HCT116 (cell line): ENCODE results near the gene HOTAIR. TPM values are rescaled to one million over a fixed set of nuclear protein-coding genes. Genes with fewer than 3 reads are reported as not detected.

ENCODE experiments used
- ATAC-seq: fragments of 200-7000 bp; cut with Tn5 transposase; 2 replicates; pipeline ENCODE4 v1.9.1; 2020; ENCODE audit warnings: mild to moderate bottlenecking, moderate library complexity
- BruUV-seq: library from RNA; stranded (reverse); fragments of 400-500 nt; replicated peaks from 2 replicates; lab custom pipeline; 2021; lab: Mats Ljungman, UMichigan
- CTCF ChIA-PET: fragments of 300-600 bp; sonication (Branson Sonifier 250); formaldehyde crosslinking; loops from one replicate; lab custom pipeline; 2021; ENCODE audit warnings: antibody characterized with exemption; lab: Charles Lee
- POLR2A ChIA-PET: fragments of 300-600, 350-600 bp; sonication (Branson Sonifier 250); formaldehyde crosslinking; loops from one replicate; lab custom pipeline; 2021; ENCODE audit warnings: antibody characterized with exemption; lab: Charles Lee
- RAD21 ChIA-PET, 2 experiments: fragments of 300-600 bp; sonication (Branson Sonifier 250); formaldehyde crosslinking; loops; one replicate each; lab custom pipeline; 2023; ENCODE audit warnings: low total read pairs in 2 of 2; ENCODE audit not compliant: uncharacterized antibody in 2 of 2, unreplicated experiment in 2 of 2, low non-redundant PET in 1 of 2; lab: Charles Lee
- DNase-seq: peaks from one replicate; pipeline ENCODE4 v3.0.0-alpha.2; 2010; ENCODE audit warnings: low read depth, low spot score
- H2AFZ ChIP-seq: fragments of 200-600 bp; shearing (Covaris generic), sonication (generic); 2 replicates; pipeline ENCODE4 v1.6.1; 2017; ENCODE audit warnings: low read depth, mixed run types, mixed read lengths, antibody characterized with exemption, low read length; ENCODE audit not compliant: poor library complexity, severe bottlenecking
- H3K27ac ChIP-seq: 2 replicates; pipeline ENCODE4 v1.5.1; 2012; ENCODE audit warnings: low read depth, low read length
- H3K27me3 ChIP-seq: fragments of 200-600 bp; sonication (generic); 2 replicates; pipeline ENCODE4 v1.6.1; 2016; ENCODE audit warnings: mixed run types, low read length, mixed read lengths; ENCODE audit not compliant: insufficient read depth
- H3K36me3 ChIP-seq, 2 experiments: fragments of 200-500 bp in 1 of 2; fragments of 200-600 bp in 1 of 2; sonication (Bioruptor generic) in 1 of 2; sonication (generic) in 1 of 2; 2 replicates each; pipeline versions ENCODE4 v1.5.1 to v1.6.1; 2014 to 2016; ENCODE audit warnings: low read length in 2 of 2, inconsistent platforms in 1 of 2, mixed read lengths in 1 of 2, mixed run types in 1 of 2; ENCODE audit not compliant: insufficient read depth in 2 of 2, control insufficient read depth in 1 of 2
- H3K4me1 ChIP-seq, 2 experiments: fragments of 200-600 bp in 1 of 2; sonication (generic) in 1 of 2; 2 replicates each; pipeline versions ENCODE4 v1.5.1 to v1.6.1; 2012 to 2017; ENCODE audit warnings: low read length in 2 of 2, inconsistent platforms in 1 of 2, mild to moderate bottlenecking in 1 of 2, mixed read lengths in 1 of 2, mixed run types in 1 of 2, moderate library complexity in 1 of 2; ENCODE audit not compliant: insufficient read depth in 2 of 2, control insufficient read depth in 1 of 2
- H3K4me2 ChIP-seq: fragments of 200-600 bp; sonication (generic); 2 replicates; pipeline ENCODE4 v1.6.1; 2017; ENCODE audit warnings: mixed run types, low read length, mixed read lengths
- H3K4me3 ChIP-seq, 2 experiments: fragments of 200-600 bp in 1 of 2; sonication (generic) in 1 of 2; replicated peaks in 1 of 2; 2 replicates each; pipeline ENCODE4 v1.5.1; 2011 to 2016; ENCODE audit warnings: low read length in 2 of 2, control low read depth in 1 of 2, low read depth in 1 of 2, mild to moderate bottlenecking in 1 of 2, mixed read lengths in 1 of 2, mixed run types in 1 of 2
- H3K79me2 ChIP-seq: fragments of 200-600 bp; sonication (generic); 2 replicates; pipeline ENCODE4 v1.6.1; 2017; ENCODE audit warnings: mild to moderate bottlenecking, mixed run types, low read length, moderate library complexity, mixed read lengths; ENCODE audit not compliant: insufficient read depth
- H3K9ac ChIP-seq: fragments of 200-600 bp; sonication (generic); 2 replicates; pipeline ENCODE4 v1.6.1; 2016; ENCODE audit warnings: low read length, mixed read lengths
- H3K9me2 ChIP-seq: fragments of 200-600 bp; sonication (generic), shearing (Covaris generic); 2 replicates; pipeline ENCODE4 v1.6.1; 2017; ENCODE audit warnings: mixed run types, mild to moderate bottlenecking, moderate library complexity; ENCODE audit not compliant: insufficient read depth
- H3K9me3 ChIP-seq, 2 experiments: fragments of 200-500 bp in 1 of 2; fragments of 200-600 bp in 1 of 2; sonication (Bioruptor generic) in 1 of 2; sonication (generic) in 1 of 2; 2 replicates each; pipeline ENCODE4 v1.6.1; 2014 to 2017; ENCODE audit warnings: low read length in 2 of 2, mixed read lengths in 2 of 2, inconsistent platforms in 1 of 2, low read depth in 1 of 2, mild to moderate bottlenecking in 1 of 2, mixed run types in 1 of 2, moderate library complexity in 1 of 2; ENCODE audit not compliant: control insufficient read depth in 1 of 2, insufficient read depth in 1 of 2
- H4K20me1 ChIP-seq: fragments of 200-600 bp; sonication (generic), shearing (Covaris generic); 2 replicates; pipeline ENCODE4 v1.6.1; 2017; ENCODE audit warnings: mixed run types, mild to moderate bottlenecking, moderate library complexity; ENCODE audit not compliant: insufficient read depth
- CBX3 ChIP-seq: IDR thresholded peaks from 2 replicates; pipeline ENCODE4 v1.6.1; 2012; ENCODE audit warnings: low read depth
- EGR1 ChIP-seq: IDR thresholded peaks from 2 replicates; pipeline ENCODE4 v1.6.1; 2012; ENCODE audit warnings: low read depth
- ELF1 ChIP-seq: IDR thresholded peaks from 2 replicates; pipeline ENCODE4 v1.6.1; 2012; ENCODE audit warnings: low read depth, borderline replicate concordance
- EZH2 ChIP-seq: fragments of 200-600 bp; sonication (generic); IDR thresholded peaks from 2 replicates; pipeline ENCODE4 v1.6.1; 2017; ENCODE audit warnings: antibody characterized with exemption, mixed run types
- EZH2phosphoT487 ChIP-seq: fragments of 200-600 bp; IDR thresholded peaks from 2 replicates; pipeline ENCODE4 v1.6.1; 2018; ENCODE audit warnings: antibody characterized with exemption, borderline replicate concordance
- FOSL1 ChIP-seq: IDR thresholded peaks from 2 replicates; pipeline ENCODE4 v1.6.1; 2012; ENCODE audit warnings: low read depth
- JUND ChIP-seq: IDR thresholded peaks from 2 replicates; pipeline ENCODE4 v1.6.1; 2012
- SIN3A ChIP-seq: IDR thresholded peaks from 2 replicates; pipeline ENCODE4 v1.6.1; 2012; ENCODE audit warnings: low read depth
- SP1 ChIP-seq: IDR thresholded peaks from 2 replicates; pipeline ENCODE4 v1.6.1; 2012; ENCODE audit warnings: low read depth
- intact Hi-C: fragments of 100-400 bp; cut with micrococcal nuclease; formaldehyde crosslinking; loops from 2 replicates; pipeline ENCODE4 v1.10.0; 2022
- total RNA-seq: library from RNA; stranded (reverse); gene quantifications from one replicate; pipeline ENCODE4 v1.2.1, GENCODE V29; 2021; ENCODE audit not compliant: unreplicated experiment
- TF ChIP-seq, protein P1 (sequence below), 3 experiments: fragments of 200-600 bp in 1 of 3; sonication (generic) in 1 of 3; IDR thresholded peaks in 2 of 3; conservative IDR thresholded peaks in 1 of 3; 2 replicates each; pipeline ENCODE4 v1.5.1; 2012 to 2017; ENCODE audit warnings: low read depth in 2 of 3, low read length in 2 of 3, antibody characterized with exemption in 1 of 3, borderline replicate concordance in 1 of 3, control low read depth in 1 of 3, mild to moderate bottlenecking in 1 of 3, mixed read lengths in 1 of 3, mixed run types in 1 of 3, moderate library complexity in 1 of 3; ENCODE audit not compliant: insufficient read depth in 1 of 3
- TF ChIP-seq, protein P2 (sequence below): IDR thresholded peaks from 2 replicates; pipeline ENCODE4 v1.6.1; 2011; ENCODE audit warnings: mild to moderate bottlenecking, low read length, moderate library complexity; ENCODE audit not compliant: insufficient replicate concordance; ENCODE audit errors: extremely low read depth
- TF ChIP-seq, protein P3 (sequence below): IDR thresholded peaks from 2 replicates; pipeline ENCODE4 v1.6.1; 2012

Gene HOTAIR
- total RNA-seq, 1 experiment from 2014 or later: 0.25 TPM

DNA sequence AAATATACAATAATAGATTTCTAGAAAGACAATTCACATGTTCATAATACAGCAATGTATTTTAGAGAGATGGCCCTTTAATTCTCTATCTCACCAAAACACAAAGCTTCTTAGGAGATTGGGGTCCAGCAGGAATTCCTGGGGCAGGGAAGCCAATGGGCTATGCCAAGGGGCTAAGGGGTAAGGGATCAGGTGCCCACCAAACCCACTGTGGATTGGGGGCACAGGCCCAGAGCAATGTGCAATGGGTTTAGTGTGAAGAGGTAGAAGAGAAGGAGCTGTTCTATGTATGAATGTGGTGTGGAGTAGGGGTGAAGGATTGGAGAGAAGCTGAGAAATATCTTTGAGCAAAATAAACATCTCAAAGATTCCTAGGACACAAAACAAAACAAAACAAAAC is 33.6 kb downstream of the HOTAIR start:
- H3K9me3 ChIP-seq: no peaks in the 10 kb centered on the region
- ATAC-seq (no peak), DNase-seq (no peak)
- H3K9ac ChIP-seq: no peak overlapping the region
- intact Hi-C loops: no loop called here
- ChIA-PET POLR2A (no interaction called here), CTCF (no interaction called here), RAD21 (interaction anchor here in 1 of 2 experiments (1.0 kb wide), 1 partner anchor 116 kb away, joined by 3 read pairs; no protein-coding TSS in a partner anchor)
- TF ChIP-seq EZH2 (no peak), EGR1 (no peak), EZH2phosphoT487 (no peak), FOSL1 (no peak), SP1 (no peak), CBX3 (no peak)
- TF ChIP-seq, protein P1, sequence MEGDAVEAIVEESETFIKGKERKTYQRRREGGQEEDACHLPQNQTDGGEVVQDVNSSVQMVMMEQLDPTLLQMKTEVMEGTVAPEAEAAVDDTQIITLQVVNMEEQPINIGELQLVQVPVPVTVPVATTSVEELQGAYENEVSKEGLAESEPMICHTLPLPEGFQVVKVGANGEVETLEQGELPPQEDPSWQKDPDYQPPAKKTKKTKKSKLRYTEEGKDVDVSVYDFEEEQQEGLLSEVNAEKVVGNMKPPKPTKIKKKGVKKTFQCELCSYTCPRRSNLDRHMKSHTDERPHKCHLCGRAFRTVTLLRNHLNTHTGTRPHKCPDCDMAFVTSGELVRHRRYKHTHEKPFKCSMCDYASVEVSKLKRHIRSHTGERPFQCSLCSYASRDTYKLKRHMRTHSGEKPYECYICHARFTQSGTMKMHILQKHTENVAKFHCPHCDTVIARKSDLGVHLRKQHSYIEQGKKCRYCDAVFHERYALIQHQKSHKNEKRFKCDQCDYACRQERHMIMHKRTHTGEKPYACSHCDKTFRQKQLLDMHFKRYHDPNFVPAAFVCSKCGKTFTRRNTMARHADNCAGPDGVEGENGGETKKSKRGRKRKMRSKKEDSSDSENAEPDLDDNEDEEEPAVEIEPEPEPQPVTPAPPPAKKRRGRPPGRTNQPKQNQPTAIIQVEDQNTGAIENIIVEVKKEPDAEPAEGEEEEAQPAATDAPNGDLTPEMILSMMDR (IDR thresholded peaks at IDR 0.05 in 2 of 3, conservative IDR thresholded peaks at IDR 0.05 in 1 of 3; ENCODE audit: borderline replicate concordance in 1 of 3, insufficient read depth in 1 of 3, low read depth in 2 of 3, low read length in 2 of 3): no peak
- H3K9me2 ChIP-seq: no peaks in the 10 kb centered on the region
- no peaks in the 10 kb centered on the region for H3K36me3 ChIP-seq
- no peak overlapping the region for H2AFZ ChIP-seq
- no peaks in the 10 kb centered on the region for H3K27me3 ChIP-seq
- H3K27ac ChIP-seq: no peak overlapping the region
- H3K4me3 ChIP-seq: no peak overlapping the region
- no peak overlapping the region for H3K4me2 ChIP-seq
- no TSS peak for BruUV-seq
- peaks cover 8 to 15% of the 10 kb centered on the region in 2 experiments; a peak in 3 of 4 replicates for H3K4me1 ChIP-seq
- H4K20me1 ChIP-seq: no peaks in the 10 kb centered on the region
- H3K79me2 ChIP-seq: no peaks in the 10 kb centered on the region

DNA sequence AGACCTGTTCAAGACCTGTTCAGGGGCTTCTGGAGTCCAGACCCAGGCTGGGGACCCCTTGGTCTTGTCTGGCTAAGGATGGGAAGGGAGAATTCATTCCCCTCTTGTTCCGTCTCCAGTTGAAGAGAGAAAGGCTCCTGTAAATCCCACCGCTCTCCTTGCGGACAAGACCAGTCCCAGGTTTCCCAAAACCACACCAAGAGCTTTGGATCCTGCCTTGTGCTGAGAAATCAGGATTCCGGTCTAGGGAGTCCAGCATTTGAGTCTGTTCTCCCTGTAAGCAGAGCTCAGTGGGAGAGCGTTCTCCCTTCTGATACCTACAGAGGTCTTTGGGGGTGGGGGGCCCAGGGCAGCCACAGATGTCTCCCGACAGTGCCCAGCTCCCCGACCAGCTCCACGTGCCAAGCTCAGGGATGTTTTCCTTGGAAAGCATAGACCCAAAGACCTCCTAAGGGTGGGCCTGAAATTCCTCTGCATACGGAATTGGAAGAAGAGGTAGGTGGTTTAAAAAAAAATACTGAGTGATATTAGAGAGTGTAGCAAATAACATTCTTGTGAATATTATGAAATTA is 34.2 kb downstream of the HOTAIR start:
- Histone ChIP-seq H3K4me3 (no peak overlapping the region), H3K27ac (no peak overlapping the region), H3K4me2 (no peak overlapping the region), H2AFZ (no peak overlapping the region), H3K4me1 (peaks cover 8 to 15% of the 10 kb centered on the region in 2 experiments; a peak in 3 of 4 replicates), H4K20me1 (no peaks in the 10 kb centered on the region), H3K79me2 (no peaks in the 10 kb centered on the region), H3K9me2 (no peaks in the 10 kb centered on the region), H3K9me3 (no peaks in the 10 kb centered on the region), H3K36me3 (no peaks in the 10 kb centered on the region), H3K9ac (no peak overlapping the region), H3K27me3 (no peaks in the 10 kb centered on the region)
- ChIA-PET POLR2A (no interaction called here), CTCF (no interaction called here), RAD21 (interaction anchor here in 1 of 2 experiments (1.0 kb wide), 1 partner anchor 115 kb away, joined by 3 read pairs; no protein-coding TSS in a partner anchor)
- TF ChIP-seq, protein P2, sequence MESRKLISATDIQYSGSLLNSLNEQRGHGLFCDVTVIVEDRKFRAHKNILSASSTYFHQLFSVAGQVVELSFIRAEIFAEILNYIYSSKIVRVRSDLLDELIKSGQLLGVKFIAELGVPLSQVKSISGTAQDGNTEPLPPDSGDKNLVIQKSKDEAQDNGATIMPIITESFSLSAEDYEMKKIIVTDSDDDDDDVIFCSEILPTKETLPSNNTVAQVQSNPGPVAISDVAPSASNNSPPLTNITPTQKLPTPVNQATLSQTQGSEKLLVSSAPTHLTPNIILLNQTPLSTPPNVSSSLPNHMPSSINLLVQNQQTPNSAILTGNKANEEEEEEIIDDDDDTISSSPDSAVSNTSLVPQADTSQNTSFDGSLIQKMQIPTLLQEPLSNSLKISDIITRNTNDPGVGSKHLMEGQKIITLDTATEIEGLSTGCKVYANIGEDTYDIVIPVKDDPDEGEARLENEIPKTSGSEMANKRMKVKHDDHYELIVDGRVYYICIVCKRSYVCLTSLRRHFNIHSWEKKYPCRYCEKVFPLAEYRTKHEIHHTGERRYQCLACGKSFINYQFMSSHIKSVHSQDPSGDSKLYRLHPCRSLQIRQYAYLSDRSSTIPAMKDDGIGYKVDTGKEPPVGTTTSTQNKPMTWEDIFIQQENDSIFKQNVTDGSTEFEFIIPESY: no peak
- TF ChIP-seq, protein P3, sequence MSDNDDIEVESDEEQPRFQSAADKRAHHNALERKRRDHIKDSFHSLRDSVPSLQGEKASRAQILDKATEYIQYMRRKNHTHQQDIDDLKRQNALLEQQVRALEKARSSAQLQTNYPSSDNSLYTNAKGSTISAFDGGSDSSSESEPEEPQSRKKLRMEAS: no peak
- TF ChIP-seq JUND (no peak), ELF1 (no peak), SIN3A (no peak)
- ATAC-seq (no peak), DNase-seq (no peak)
- TSS peak; percentile 43 for BruUV-seq
- intact Hi-C loops: no loop called here
